HepG2 (cell line): ENCODE data around the gene MBD2. TPM values are rescaled to one million over a fixed set of nuclear protein-coding genes. Genes with fewer than 3 reads are reported as not detected.
A peak's percentile ranks its signal among the peaks of the same experiment; 100 is the strongest.

ENCODE experiments used
- CHCHD3 ChIP-seq: sonication (generic); formaldehyde crosslinking; IDR thresholded peaks from 2 replicates; pipeline ENCODE4 v1.8.0; 2022; ENCODE audit warnings: mild to moderate bottlenecking, missing genetic modification reagents, moderate library complexity
- CREM ChIP-seq, 2 experiments: sonication (generic) in 1 of 2; formaldehyde crosslinking in 1 of 2; IDR thresholded peaks; 2 replicates each; pipeline versions ENCODE4 v1.4.0 to v1.6.1; 2016 to 2020; ENCODE audit warnings: antibody characterized with exemption in 1 of 2, mild to moderate bottlenecking in 1 of 2, missing genetic modification reagents in 1 of 2
- ERF ChIP-seq: IDR thresholded peaks from 2 replicates; pipeline ENCODE4 v1.6.1; 2018; ENCODE audit warnings: missing biosample characterization, missing genetic modification reagents
- EZH2 ChIP-seq: conservative IDR thresholded peaks from 2 replicates; pipeline ENCODE4 v1.6.1; 2012; ENCODE audit warnings: mild to moderate bottlenecking, low read depth, low read length, moderate library complexity
- GZF1 ChIP-seq: sonication (generic); formaldehyde crosslinking; IDR thresholded peaks from 2 replicates; pipeline ENCODE4 v1.5.1; 2020; ENCODE audit warnings: mild to moderate bottlenecking, missing genetic modification reagents
- MAFF ChIP-seq: IDR thresholded peaks from 2 replicates; pipeline ENCODE4 v1.6.1; 2011; ENCODE audit warnings: low read depth, low read length, improper control_type of control experiment
- MYC ChIP-seq: sonication (generic); formaldehyde crosslinking; IDR thresholded peaks from 2 replicates; pipeline ENCODE4 v1.9.0; 2021; ENCODE audit warnings: missing genetic modification reagents, borderline replicate concordance
- NFE2L2 ChIP-seq: fragments of 150-350 bp; IDR thresholded peaks from 2 replicates; pipeline ENCODE4 v1.6.1; 2014; ENCODE audit warnings: low read length
- NFIC ChIP-seq: IDR thresholded peaks from 2 replicates; pipeline ENCODE4 v1.6.1; 2012; ENCODE audit warnings: mild to moderate bottlenecking, low read length, inconsistent platforms
- PLRG1 ChIP-seq: fragments of 450-650 bp; conservative IDR thresholded peaks from 2 replicates; pipeline ENCODE4 v1.6.1; 2016
- RBAK ChIP-seq: sonication (generic); formaldehyde crosslinking; IDR thresholded peaks from 2 replicates; pipeline ENCODE4 v1.5.1; 2020; ENCODE audit warnings: mild to moderate bottlenecking, missing genetic modification reagents
- SIN3B ChIP-seq: fragments of 150-350 bp; IDR thresholded peaks from 2 replicates; pipeline ENCODE4 v1.6.1; 2014; ENCODE audit warnings: low read length
- SMARCC2 ChIP-seq: fragments of 450-650 bp; IDR thresholded peaks from 2 replicates; pipeline ENCODE4 v1.6.1; 2017; ENCODE audit warnings: antibody characterized with exemption, mild to moderate bottlenecking
- SNAI1 ChIP-seq: sonication (generic); formaldehyde crosslinking; IDR thresholded peaks from 2 replicates; pipeline ENCODE4 v1.5.0; 2020; ENCODE audit warnings: mild to moderate bottlenecking, missing genetic modification reagents, borderline replicate concordance
- TCF7L2 ChIP-seq: IDR thresholded peaks from 2 replicates; pipeline ENCODE4 v1.6.1; 2011; ENCODE audit warnings: mild to moderate bottlenecking, low read depth, low read length, moderate library complexity
- TOPORS ChIP-seq: sonication (generic); formaldehyde crosslinking; IDR thresholded peaks from 2 replicates; pipeline ENCODE4 v1.8.0; 2023; ENCODE audit warnings: mild to moderate bottlenecking, missing genetic modification reagents
- ZFAT ChIP-seq: sonication (generic); formaldehyde crosslinking; conservative IDR thresholded peaks from 2 replicates; pipeline ENCODE4 v1.8.1; 2023; ENCODE audit warnings: missing genetic modification reagents, inconsistent platforms
- ZFP37 ChIP-seq: sonication (generic); formaldehyde crosslinking; IDR thresholded peaks from 2 replicates; pipeline ENCODE4 v1.4.0; 2020; ENCODE audit warnings: missing genetic modification reagents, borderline replicate concordance
- ZIK1 ChIP-seq: sonication (generic); formaldehyde crosslinking; IDR thresholded peaks from 2 replicates; pipeline ENCODE4 v1.5.0; 2020; ENCODE audit warnings: mild to moderate bottlenecking, low read depth, missing genetic modification reagents, borderline replicate concordance
- ZKSCAN1 ChIP-seq: fragments of 150-350 bp; IDR thresholded peaks from 2 replicates; pipeline ENCODE4 v1.6.1; 2014; ENCODE audit warnings: low read length
- ZNF30 ChIP-seq: sonication (generic); formaldehyde crosslinking; IDR thresholded peaks from 2 replicates; pipeline ENCODE4 v1.5.0; 2020; ENCODE audit warnings: mild to moderate bottlenecking, missing genetic modification reagents
- ZNF383 ChIP-seq: sonication (generic); formaldehyde crosslinking; IDR thresholded peaks from 2 replicates; pipeline ENCODE4 v1.4.0; 2020; ENCODE audit warnings: missing genetic modification reagents, mild to moderate bottlenecking, borderline replicate concordance
- ZNF446 ChIP-seq: sonication (generic); formaldehyde crosslinking; IDR thresholded peaks from 2 replicates; pipeline ENCODE4 v1.5.0; 2020; ENCODE audit warnings: mild to moderate bottlenecking, missing genetic modification reagents
- ZNF737 ChIP-seq: sonication (generic); formaldehyde crosslinking; IDR thresholded peaks from 2 replicates; pipeline ENCODE4 v1.5.0; 2020; ENCODE audit warnings: missing genetic modification reagents, mild to moderate bottlenecking, borderline replicate concordance
- ZSCAN20 ChIP-seq: sonication (generic); formaldehyde crosslinking; IDR thresholded peaks from 2 replicates; pipeline ENCODE4 v1.4.0; 2020; ENCODE audit warnings: missing genetic modification reagents, mild to moderate bottlenecking, borderline replicate concordance
- polyA plus RNA-seq, 8 experiments: library from polyadenylated mRNA; depleted of rRNA in 3 of 8; stranded (reverse) in 7 of 8; unstranded in 1 of 8; fragments of >200 nt; fragmentation: Illumina TruSeq in 4 of 8; extraction: Trizol in 4 of 8; gene quantifications; 2 replicates each; pipeline versions ENCODE4 v1.2.1 to v1.2.3, GENCODE V29; 2011 to 2016; ENCODE audit warnings: low read depth in 4 of 8, missing spikeins in 1 of 8, mixed read lengths in 1 of 8; ENCODE audit not compliant: insufficient read depth in 1 of 8
- total RNA-seq, 5 experiments: library from RNA; depleted of rRNA; stranded (reverse); fragments of >200 nt; fragmentation: Illumina TruSeq; extraction: Trizol; gene quantifications; 2 replicates each; pipeline ENCODE4 v1.2.3, GENCODE V29; 2016; ENCODE audit warnings: low read depth in 1 of 5
- TF ChIP-seq, protein P1 (sequence below): IDR thresholded peaks from 2 replicates; pipeline ENCODE4 v1.6.1; 2016
- TF ChIP-seq, protein P2 (sequence below): IDR thresholded peaks from 2 replicates; pipeline ENCODE4 v1.4.0; 2020; ENCODE audit warnings: mild to moderate bottlenecking, missing genetic modification reagents
- TF ChIP-seq, protein P3 (sequence below): conservative IDR thresholded peaks from 2 replicates; pipeline ENCODE4 v1.6.1; 2018; ENCODE audit warnings: missing genetic modification reagents

The MBD2 gene
- total and polyA plus RNA-seq, 2 of the 13 experiments (the other 11 are each of a cell fraction or from before 2014, with no cell fraction given): 19.1 to 38.5 TPM

DNA sequence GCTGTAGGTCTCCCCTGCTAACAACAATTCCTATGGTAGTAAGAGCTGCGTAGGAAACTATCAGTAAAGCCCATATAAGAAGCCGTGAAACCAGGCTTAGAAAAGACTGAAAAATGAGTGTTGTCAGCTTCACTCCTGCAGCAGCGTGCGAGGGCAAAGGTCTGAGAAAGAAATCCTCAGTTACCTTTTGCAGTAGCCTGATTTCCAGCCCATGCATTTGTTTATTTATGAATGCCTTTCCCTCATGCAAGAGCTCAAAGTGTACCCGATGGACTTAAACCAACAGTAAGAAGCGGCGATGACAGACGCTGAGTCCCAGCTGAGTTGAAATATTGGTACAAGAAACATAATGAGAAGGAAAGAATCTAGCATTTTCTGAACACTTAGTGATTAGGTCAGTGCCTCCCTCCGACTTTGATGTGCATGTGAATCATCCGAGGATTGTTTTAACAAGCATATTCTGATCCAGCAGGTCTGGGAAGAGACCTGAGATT is 29.8 kb upstream of the MBD2 start (continued):
- TF ChIP-seq ERF (CRISPR knock-in tag) (peak; percentile 41; the same call in 1 of the 2 replicates), ZNF383 (CRISPR knock-in tag) (no peak), NFIC (0 out of 2 replicates have a peak, but pooled peaks have one; percentile 59), ZFP37 (CRISPR knock-in tag) (no peak), MYC (no peak), CREM (IDR thresholded peaks at IDR 0.05) (peak; percentile 50; the same call in 1 of the 2 replicates), CREM (CRISPR knock-in tag; IDR thresholded peaks at IDR 0.05) (no peak), PLRG1 (no peak), ZIK1 (CRISPR knock-in tag) (no peak), SMARCC2 (no peak), ZSCAN20 (CRISPR knock-in tag) (no peak), EZH2 (no peak), GZF1 (CRISPR knock-in tag) (no peak), ZNF737 (CRISPR knock-in tag) (no peak), SNAI1 (CRISPR knock-in tag) (no peak), ZFAT (no peak), SIN3B (no peak), CHCHD3 (CRISPR knock-in tag) (no peak), NFE2L2 (no peak), ZKSCAN1 (no peak), TCF7L2 (no peak), MAFF (0 out of 2 replicates have a peak, but pooled peaks have one; percentile 10), ZNF446 (CRISPR knock-in tag) (no peak), RBAK (no peak), ZNF30 (CRISPR knock-in tag) (no peak), TOPORS (no peak)
- TF ChIP-seq, protein P1, sequence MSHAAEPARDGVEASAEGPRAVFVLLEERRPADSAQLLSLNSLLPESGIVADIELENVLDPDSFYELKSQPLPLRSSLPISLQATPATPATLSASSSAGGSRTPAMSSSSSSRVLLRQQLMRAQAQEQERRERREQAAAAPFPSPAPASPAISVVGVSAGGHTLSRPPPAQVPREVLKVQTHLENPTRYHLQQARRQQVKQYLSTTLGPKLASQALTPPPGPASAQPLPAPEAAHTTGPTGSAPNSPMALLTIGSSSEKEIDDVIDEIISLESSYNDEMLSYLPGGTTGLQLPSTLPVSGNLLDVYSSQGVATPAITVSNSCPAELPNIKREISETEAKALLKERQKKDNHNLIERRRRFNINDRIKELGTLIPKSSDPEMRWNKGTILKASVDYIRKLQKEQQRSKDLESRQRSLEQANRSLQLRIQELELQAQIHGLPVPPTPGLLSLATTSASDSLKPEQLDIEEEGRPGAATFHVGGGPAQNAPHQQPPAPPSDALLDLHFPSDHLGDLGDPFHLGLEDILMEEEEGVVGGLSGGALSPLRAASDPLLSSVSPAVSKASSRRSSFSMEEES (CRISPR knock-in tag): no peak
- TF ChIP-seq, protein P2, sequence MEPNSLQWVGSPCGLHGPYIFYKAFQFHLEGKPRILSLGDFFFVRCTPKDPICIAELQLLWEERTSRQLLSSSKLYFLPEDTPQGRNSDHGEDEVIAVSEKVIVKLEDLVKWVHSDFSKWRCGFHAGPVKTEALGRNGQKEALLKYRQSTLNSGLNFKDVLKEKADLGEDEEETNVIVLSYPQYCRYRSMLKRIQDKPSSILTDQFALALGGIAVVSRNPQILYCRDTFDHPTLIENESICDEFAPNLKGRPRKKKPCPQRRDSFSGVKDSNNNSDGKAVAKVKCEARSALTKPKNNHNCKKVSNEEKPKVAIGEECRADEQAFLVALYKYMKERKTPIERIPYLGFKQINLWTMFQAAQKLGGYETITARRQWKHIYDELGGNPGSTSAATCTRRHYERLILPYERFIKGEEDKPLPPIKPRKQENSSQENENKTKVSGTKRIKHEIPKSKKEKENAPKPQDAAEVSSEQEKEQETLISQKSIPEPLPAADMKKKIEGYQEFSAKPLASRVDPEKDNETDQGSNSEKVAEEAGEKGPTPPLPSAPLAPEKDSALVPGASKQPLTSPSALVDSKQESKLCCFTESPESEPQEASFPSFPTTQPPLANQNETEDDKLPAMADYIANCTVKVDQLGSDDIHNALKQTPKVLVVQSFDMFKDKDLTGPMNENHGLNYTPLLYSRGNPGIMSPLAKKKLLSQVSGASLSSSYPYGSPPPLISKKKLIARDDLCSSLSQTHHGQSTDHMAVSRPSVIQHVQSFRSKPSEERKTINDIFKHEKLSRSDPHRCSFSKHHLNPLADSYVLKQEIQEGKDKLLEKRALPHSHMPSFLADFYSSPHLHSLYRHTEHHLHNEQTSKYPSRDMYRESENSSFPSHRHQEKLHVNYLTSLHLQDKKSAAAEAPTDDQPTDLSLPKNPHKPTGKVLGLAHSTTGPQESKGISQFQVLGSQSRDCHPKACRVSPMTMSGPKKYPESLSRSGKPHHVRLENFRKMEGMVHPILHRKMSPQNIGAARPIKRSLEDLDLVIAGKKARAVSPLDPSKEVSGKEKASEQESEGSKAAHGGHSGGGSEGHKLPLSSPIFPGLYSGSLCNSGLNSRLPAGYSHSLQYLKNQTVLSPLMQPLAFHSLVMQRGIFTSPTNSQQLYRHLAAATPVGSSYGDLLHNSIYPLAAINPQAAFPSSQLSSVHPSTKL (CRISPR knock-in tag): peak; percentile 92
- TF ChIP-seq, protein P3, sequence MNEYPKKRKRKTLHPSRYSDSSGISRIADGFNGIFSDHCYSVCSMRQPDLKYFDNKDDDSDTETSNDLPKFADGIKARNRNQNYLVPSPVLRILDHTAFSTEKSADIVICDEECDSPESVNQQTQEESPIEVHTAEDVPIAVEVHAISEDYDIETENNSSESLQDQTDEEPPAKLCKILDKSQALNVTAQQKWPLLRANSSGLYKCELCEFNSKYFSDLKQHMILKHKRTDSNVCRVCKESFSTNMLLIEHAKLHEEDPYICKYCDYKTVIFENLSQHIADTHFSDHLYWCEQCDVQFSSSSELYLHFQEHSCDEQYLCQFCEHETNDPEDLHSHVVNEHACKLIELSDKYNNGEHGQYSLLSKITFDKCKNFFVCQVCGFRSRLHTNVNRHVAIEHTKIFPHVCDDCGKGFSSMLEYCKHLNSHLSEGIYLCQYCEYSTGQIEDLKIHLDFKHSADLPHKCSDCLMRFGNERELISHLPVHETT: no peak
